OCI-LY1 (cell line): ENCODE results near the gene PAIP2B.

Experiments used
- H2AFZ ChIP-seq: fragments of 200-600 bp; sonication (generic), shearing (Covaris generic); 2 replicates; pipeline ENCODE4 v1.6.0; 2014; ENCODE audit warnings: antibody characterized with exemption, mild to moderate bottlenecking, low read length
- H3F3A ChIP-seq: fragments of 200-600 bp; sonication (generic), shearing (Covaris generic); 2 replicates; pipeline ENCODE4 v1.6.0; 2014; ENCODE audit warnings: mild to moderate bottlenecking, antibody characterized with exemption, low read length, moderate library complexity; ENCODE audit not compliant: insufficient read depth
- H3K27ac ChIP-seq: fragments of 200-600 bp; sonication (generic); 2 replicates; pipeline ENCODE4 v1.5.1; 2014; ENCODE audit warnings: low read length, mixed run types, mild to moderate bottlenecking, low read depth; ENCODE audit not compliant: poor library complexity, severe bottlenecking
- H3K27me3 ChIP-seq: fragments of 200-600 bp; sonication (generic); 2 replicates; pipeline ENCODE4 v1.6.0; 2014; ENCODE audit warnings: antibody characterized with exemption, mild to moderate bottlenecking, low read length, moderate library complexity; ENCODE audit not compliant: insufficient read depth
- H3K36me3 ChIP-seq: fragments of 200-600 bp; sonication (generic); 2 replicates; pipeline ENCODE4 v1.6.1; 2014; ENCODE audit warnings: mild to moderate bottlenecking, antibody characterized with exemption, low read length, moderate library complexity, mixed read lengths; ENCODE audit not compliant: insufficient read depth
- H3K4me1 ChIP-seq: fragments of 200-600 bp; sonication (generic); 2 replicates; pipeline ENCODE4 v1.5.1; 2014; ENCODE audit warnings: mild to moderate bottlenecking, low read length, moderate library complexity; ENCODE audit not compliant: insufficient read depth, severe bottlenecking
- H3K4me2 ChIP-seq: fragments of 200-600 bp; sonication (generic), shearing (Covaris generic); 2 replicates; pipeline ENCODE4 v1.6.1; 2014; ENCODE audit warnings: low read length
- H3K4me3 ChIP-seq: fragments of 200-600 bp; sonication (generic); 2 replicates; pipeline ENCODE4 v1.5.1; 2014; ENCODE audit warnings: low read length, low read depth, mild to moderate bottlenecking, mixed read lengths; ENCODE audit not compliant: poor library complexity, severe bottlenecking
- H3K79me2 ChIP-seq: fragments of 200-600 bp; shearing (Covaris generic); 2 replicates; pipeline ENCODE4 v1.6.1; 2016; ENCODE audit warnings: mixed run types, low read length, mixed read lengths; ENCODE audit not compliant: insufficient read depth
- H3K9ac ChIP-seq: fragments of 200-600 bp; sonication (generic), shearing (Covaris generic); 2 replicates; pipeline ENCODE4 v1.6.1; 2014; ENCODE audit warnings: mild to moderate bottlenecking, low read length, mixed read lengths
- H3K9me2 ChIP-seq: fragments of 200-600 bp; sonication (generic), shearing (Covaris generic); 2 replicates; pipeline ENCODE4 v1.6.1; 2014; ENCODE audit warnings: low read depth, mild to moderate bottlenecking, low read length, mixed read lengths
- H3K9me3 ChIP-seq: fragments of 200-600 bp; shearing (Covaris generic); 2 replicates; pipeline ENCODE4 v1.6.1; 2014; ENCODE audit warnings: low read length, mixed read lengths
- H4K20me1 ChIP-seq: fragments of 200-600 bp; sonication (generic), shearing (Covaris generic); 2 replicates; pipeline ENCODE4 v1.6.0; 2016; ENCODE audit warnings: mild to moderate bottlenecking, low read length; ENCODE audit not compliant: insufficient read depth
- CTCF ChIP-seq: fragments of 200-600 bp; sonication (generic), shearing (Covaris generic); IDR thresholded peaks from 2 replicates; pipeline ENCODE4 v1.5.1; 2017; ENCODE audit warnings: mild to moderate bottlenecking, antibody characterized with exemption, low read length, moderate library complexity, mixed read lengths
- EZH2 ChIP-seq: fragments of 200-600 bp; sonication (generic), shearing (Covaris generic); IDR thresholded peaks from 2 replicates; pipeline ENCODE4 v1.8.0; 2017; ENCODE audit warnings: borderline replicate concordance, mixed run types, mild to moderate bottlenecking, antibody characterized with exemption, low read length, moderate library complexity, mixed read lengths

Gene PAIP2B

GRCh38 chr2:71263386-71263785, 36.5 kb upstream of the PAIP2B start:
- H3K9me3 ChIP-seq: no peaks in the 10 kb centered on the region
- H3K36me3 ChIP-seq: no peaks in the 10 kb centered on the region
- no peaks in the 10 kb centered on the region for H3K4me1 ChIP-seq
- H3K4me3 ChIP-seq: no peak overlapping the region
- no peaks in the 10 kb centered on the region for H3F3A ChIP-seq
- no peaks in the 10 kb centered on the region for H3K79me2 ChIP-seq
- H3K4me2 ChIP-seq: no peak overlapping the region
- TF ChIP-seq EZH2: no peak
- no peak for TF ChIP-seq CTCF
- no peak overlapping the region for H3K9ac ChIP-seq
- no peak overlapping the region for H2AFZ ChIP-seq
- H3K27ac ChIP-seq: no peak overlapping the region
- H3K27me3 ChIP-seq: no peaks in the 10 kb centered on the region
- H4K20me1 ChIP-seq: no peaks in the 10 kb centered on the region
- H3K9me2 ChIP-seq: no peaks in the 10 kb centered on the region

- no peaks in the 10 kb centered on the region for H3F3A ChIP-seq
- H2AFZ ChIP-seq: no peak overlapping the region
- TF ChIP-seq EZH2 (no peak), CTCF (no peak)
- H3K4me1 ChIP-seq: no peaks in the 10 kb centered on the region
- H3K27me3 ChIP-seq: no peaks in the 10 kb centered on the region
- no peaks in the 10 kb centered on the region for H4K20me1 ChIP-seq
- H3K36me3 ChIP-seq: no peaks in the 10 kb centered on the region
- no peaks in the 10 kb centered on the region for H3K79me2 ChIP-seq
- H3K9ac ChIP-seq: no peak overlapping the region
- no peaks in the 10 kb centered on the region for H3K9me3 ChIP-seq
- H3K27ac ChIP-seq: no peak overlapping the region
- no peak overlapping the region for H3K4me2 ChIP-seq
- H3K4me3 ChIP-seq: no peak overlapping the region
- H3K9me2 ChIP-seq: no peaks in the 10 kb centered on the region
Measured at GRCh38 chr2:71261534-71261933, 34.6 kb upstream of the PAIP2B start.

GRCh38 chr2:71256421-71256820, 29.5 kb upstream of the PAIP2B start:
- no peak overlapping the region for H2AFZ ChIP-seq

More at GRCh38 chr2:71256421-71256820, 29.5 kb upstream of the PAIP2B start:
- H3K4me3 ChIP-seq: no peak overlapping the region
- H3K27me3 ChIP-seq: no peaks in the 10 kb centered on the region
- H3K79me2 ChIP-seq: no peaks in the 10 kb centered on the region
- no peaks in the 10 kb centered on the region for H4K20me1 ChIP-seq
- no peaks in the 10 kb centered on the region for H3K9me3 ChIP-seq
- H3K4me1 ChIP-seq: no peaks in the 10 kb centered on the region
- no peak overlapping the region for H3K4me2 ChIP-seq
- H3K36me3 ChIP-seq: no peaks in the 10 kb centered on the region
- no peak overlapping the region for H3K9ac ChIP-seq
- H3K9me2 ChIP-seq: no peaks in the 10 kb centered on the region
- TF ChIP-seq CTCF: no peak
- no peak for TF ChIP-seq EZH2
- H3K27ac ChIP-seq: no peak overlapping the region
- H3F3A ChIP-seq: no peaks in the 10 kb centered on the region
